Gastroesophageal sphincter (tissue), 3 donors: ENCODE results near the gene ELF1.

Experiments used
- CTCF ChIP-seq, 4 experiments: fragments of 200-600 bp in 2 of 4; fragments of 450-650 bp in 2 of 4; sonication (generic) in 1 of 4; IDR thresholded peaks; one replicate each; pipeline ENCODE4 v1.5.1; 2017 to 2019; ENCODE audit warnings: antibody characterized with exemption in 4 of 4, mild to moderate bottlenecking in 2 of 4, moderate library complexity in 2 of 4
- EP300 ChIP-seq: sonication (generic); formaldehyde crosslinking; IDR thresholded peaks from one replicate; pipeline ENCODE4 v1.6.1; 2017; ENCODE audit warnings: antibody characterized with exemption, mild to moderate bottlenecking
- POLR2A ChIP-seq, 2 donors: fragments of 450-650 bp; IDR thresholded peaks; one replicate each; pipeline ENCODE4 v1.6.1; 2017; ENCODE audit warnings: antibody characterized with exemption in 2 of 2, mild to moderate bottlenecking in 2 of 2, moderate library complexity in 1 of 2
- POLR2AphosphoS5 ChIP-seq: sonication (generic); formaldehyde crosslinking; IDR thresholded peaks from one replicate; pipeline ENCODE4 v1.6.1; 2017; ENCODE audit warnings: antibody characterized with exemption

DNA sequence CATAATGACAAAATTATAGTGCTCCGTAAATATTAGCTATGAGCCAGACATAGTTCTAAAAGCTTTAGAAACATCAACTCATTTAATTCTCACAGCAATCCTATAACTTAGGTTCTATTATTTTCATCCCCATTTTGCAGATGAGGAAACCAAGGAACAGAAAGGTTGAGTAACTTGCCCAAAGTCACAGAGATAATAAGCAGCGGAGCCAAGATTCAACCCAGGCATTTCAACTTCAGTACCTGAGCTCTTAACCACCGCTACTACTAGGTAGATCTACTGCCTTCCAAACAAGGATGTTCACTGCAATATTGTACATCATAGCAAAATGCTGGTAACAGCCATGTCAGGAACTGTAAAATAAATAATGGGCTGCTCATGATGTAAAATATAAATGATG is 39.9 kb downstream of the ELF1 start:
- TF ChIP-seq CTCF (IDR thresholded peaks at IDR 0.05) (no peak), EP300 (no peak), POLR2AphosphoS5 (no peak), POLR2A (IDR thresholded peaks at IDR 0.05) (no peak)
